Tibial nerve (tissue), 4 donors: ENCODE data around the gene CLCNKA. TPM values are rescaled to one million over a fixed set of nuclear protein-coding genes. Genes with fewer than 3 reads are reported as not detected.

Experiments used
- DNase-seq, 2 donors: peaks; one replicate each; pipeline ENCODE4 v3.0.0-alpha.2; 2019; ENCODE audit warnings: low spot score in 2 of 2
- H3K27ac ChIP-seq, 4 donors: fragments of 200-600 bp; sonication (generic) in 3 of 4; one replicate each; pipeline ENCODE4 v1.5.1; 2017 to 2019; ENCODE audit warnings: mild to moderate bottlenecking in 1 of 4
- H3K27me3 ChIP-seq, 2 donors: fragments of 200-600 bp; sonication (generic) in 1 of 2; one replicate each; pipeline versions ENCODE4 v1.5.1 to v1.6.0; 2017 to 2019
- H3K36me3 ChIP-seq, 3 donors: fragments of 200-600 bp; sonication (generic); one replicate each; pipeline ENCODE4 v1.5.1; 2018 to 2019
- H3K4me1 ChIP-seq, 4 donors: fragments of 200-600 bp; sonication (generic) in 3 of 4; one replicate each; pipeline ENCODE4 v1.5.1; 2017 to 2019
- H3K4me3 ChIP-seq, 4 donors: fragments of 200-600 bp; sonication (generic) in 3 of 4; one replicate each; pipeline ENCODE4 v1.5.1; 2017 to 2019; ENCODE audit warnings: mild to moderate bottlenecking in 1 of 4, moderate library complexity in 1 of 4
- H3K9me3 ChIP-seq, 4 donors: fragments of 200-600 bp; sonication (generic) in 3 of 4; one replicate each; pipeline ENCODE4 v1.5.1; 2017 to 2019
- CTCF ChIP-seq, 5 experiments: fragments of 200-600 bp in 3 of 5; fragments of 450-650 bp in 2 of 5; sonication (generic) in 3 of 5; IDR thresholded peaks; one replicate each; pipeline ENCODE4 v1.5.1; 2016 to 2019; ENCODE audit warnings: antibody characterized with exemption in 5 of 5, mild to moderate bottlenecking in 3 of 5, moderate library complexity in 2 of 5
- EP300 ChIP-seq, 2 donors: sonication (generic); formaldehyde crosslinking; IDR thresholded peaks; one replicate each; pipeline ENCODE4 v1.6.1; 2017; ENCODE audit warnings: antibody characterized with exemption in 2 of 2, mild to moderate bottlenecking in 1 of 2
- POLR2A ChIP-seq, 2 donors: fragments of 450-650 bp; IDR thresholded peaks; one replicate each; pipeline ENCODE4 v1.6.1; 2017; ENCODE audit warnings: antibody characterized with exemption in 2 of 2, mild to moderate bottlenecking in 2 of 2, moderate library complexity in 2 of 2
- WGBS, 2 donors: methylation state at CpG; one replicate each; pipeline ENCODE4 v1.1.5; 2018; 5-methylcytosine and 5-hydroxymethylcytosine counted together
- total RNA-seq, 4 donors: library from RNA; depleted of rRNA; stranded (reverse); fragments of >200 nt; gene quantifications; one replicate each; pipeline ENCODE4 v1.1.0, GENCODE V29; 2016

Gene CLCNKA
- total RNA-seq, 4 donors from 2014 or later = not detected

DNA sequence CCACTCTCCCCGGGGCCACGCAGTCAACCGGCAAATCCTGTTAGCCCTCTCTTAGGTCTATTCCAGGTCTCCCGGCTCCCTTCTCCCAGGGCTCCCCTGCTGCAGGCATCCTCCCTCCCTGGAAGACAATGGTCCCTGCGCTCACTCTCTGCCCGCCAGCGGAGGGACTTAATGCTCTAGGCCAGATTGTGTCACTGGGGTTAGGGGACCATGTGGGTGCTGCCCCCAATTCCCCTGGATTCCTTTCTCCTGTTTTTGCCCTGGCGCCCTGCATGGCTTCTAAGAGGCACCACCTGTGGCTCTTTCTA lies 43.4 kb downstream of the CLCNKA start:
- no peak overlapping the region for H3K27ac ChIP-seq
- no peak for TF ChIP-seq POLR2A (IDR thresholded peaks at IDR 0.05)
- TF ChIP-seq CTCF (IDR thresholded peaks at IDR 0.05) = no peak
- no peak for TF ChIP-seq EP300 (IDR thresholded peaks at IDR 0.05)
- peaks cover 0 to 14% (median 2%) of the 10 kb centered on the region in 4 donors for H3K4me1 ChIP-seq
- no peaks in the 10 kb centered on the region for H3K27me3 ChIP-seq
- WGBS, 2 donors = 71 to 73% methylated on average over 8 of the region's 8 CpGs
- no peaks in the 10 kb centered on the region for H3K36me3 ChIP-seq
- H3K9me3 ChIP-seq = no peaks in the 10 kb centered on the region
- H3K4me3 ChIP-seq = no peak overlapping the region
- DNase-seq = no peak

- H3K27me3 ChIP-seq = no peaks in the 10 kb centered on the region
- peaks cover 0 to 14% (median 2%) of the 10 kb centered on the region in 4 donors for H3K4me1 ChIP-seq
- no peak overlapping the region for H3K27ac ChIP-seq
- 55 to 73% methylated on average over 1 to 4 of the region's 4 CpGs for WGBS, 2 donors
- H3K4me3 ChIP-seq = no peak overlapping the region
- H3K36me3 ChIP-seq = no peaks in the 10 kb centered on the region
- H3K9me3 ChIP-seq = no peaks in the 10 kb centered on the region
- no peak for DNase-seq
- no peak for TF ChIP-seq EP300 (IDR thresholded peaks at IDR 0.05)
- no peak for TF ChIP-seq CTCF (IDR thresholded peaks at IDR 0.05)
- no peak for TF ChIP-seq POLR2A (IDR thresholded peaks at IDR 0.05)
Observed at GRCh38 chr1:16066245-16066644, 44.4 kb downstream of the CLCNKA start.

DNA sequence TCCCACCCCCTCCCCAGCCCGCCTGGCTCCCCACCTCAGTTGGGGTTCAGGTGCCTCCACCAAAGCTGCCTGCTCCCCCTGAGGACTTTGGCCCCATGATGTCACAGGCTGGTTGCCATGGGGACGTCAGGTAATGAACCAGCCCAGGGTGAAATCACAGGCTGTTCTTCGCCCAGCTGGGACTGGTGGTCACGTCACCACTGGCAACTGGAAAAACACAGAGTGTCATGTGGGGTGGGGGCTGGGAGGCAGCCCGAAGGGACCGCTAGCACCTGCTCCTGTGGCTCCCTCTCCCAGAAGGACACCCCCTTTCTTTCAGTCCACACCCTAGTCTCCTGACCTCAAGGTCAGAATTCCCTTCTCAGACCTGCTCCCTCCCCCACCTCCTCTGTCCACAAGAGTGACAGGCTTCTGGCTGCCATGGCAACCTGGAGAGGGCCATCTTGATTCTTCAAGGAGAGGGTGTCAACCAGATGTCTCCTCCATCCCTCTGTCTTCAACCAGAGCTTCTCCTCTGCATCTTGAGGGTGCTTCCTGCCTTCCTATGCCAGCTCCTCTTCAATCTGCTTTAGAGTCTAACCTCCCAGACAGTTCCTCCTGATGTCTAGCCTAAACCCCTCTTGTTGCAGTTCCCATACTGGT lies 45.4 kb downstream of the CLCNKA start:
- Histone ChIP-seq H3K4me3 (no peak overlapping the region), H3K4me1 (peaks cover 0 to 14% (median 2%) of the 10 kb centered on the region in 4 donors), H3K27ac (no peak overlapping the region), H3K36me3 (no peaks in the 10 kb centered on the region), H3K9me3 (no peaks in the 10 kb centered on the region), H3K27me3 (no peaks in the 10 kb centered on the region)
- DNase-seq = no peak
- 64 to 72% methylated on average over 5 to 6 of the region's 6 CpGs for WGBS, 2 donors
- no peak for TF ChIP-seq CTCF (IDR thresholded peaks at IDR 0.05)
- no peak for TF ChIP-seq POLR2A (IDR thresholded peaks at IDR 0.05)
- TF ChIP-seq EP300 (IDR thresholded peaks at IDR 0.05) = no peak

DNA sequence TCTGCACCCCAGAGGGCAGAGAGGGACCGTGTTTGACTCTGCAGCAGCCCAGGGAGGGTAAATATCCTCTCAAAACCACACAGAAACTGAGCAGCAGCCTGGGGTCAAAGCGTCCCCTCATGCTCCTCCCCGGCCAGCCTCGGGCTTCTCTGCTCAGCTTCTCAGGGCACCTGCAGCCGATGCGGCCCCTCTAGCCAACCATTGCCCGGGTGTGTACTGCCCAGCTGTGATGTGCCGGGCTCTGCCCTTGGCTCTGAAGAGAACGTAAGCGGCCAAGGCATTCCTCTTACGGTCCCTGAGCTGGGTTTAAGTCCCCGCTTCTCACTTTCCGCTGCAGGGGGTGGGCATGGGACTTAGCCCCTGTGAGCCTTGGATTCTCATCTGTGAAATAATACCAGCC lies 46.1 kb downstream of the CLCNKA start:
- Histone ChIP-seq H3K27ac (no peak overlapping the region), H3K4me1 (peaks cover 0 to 16% (median 2%) of the 10 kb centered on the region in 4 donors), H3K36me3 (no peaks in the 10 kb centered on the region), H3K9me3 (no peaks in the 10 kb centered on the region), H3K4me3 (no peak overlapping the region), H3K27me3 (peaks cover 0 to 2% of the 10 kb centered on the region in 2 donors)
- DNase-seq = no peak
- TF ChIP-seq CTCF (IDR thresholded peaks at IDR 0.05) (no peak), POLR2A (IDR thresholded peaks at IDR 0.05) (no peak), EP300 (IDR thresholded peaks at IDR 0.05) (no peak)
- 53 to 65% methylated on average over 2 to 13 of the region's 13 CpGs for WGBS, 2 donors

- H3K9me3 ChIP-seq = no peaks in the 10 kb centered on the region
- WGBS, 2 donors = 57 to 63% methylated on average over 11 of the region's 11 CpGs
- no peak for DNase-seq
- H3K27me3 ChIP-seq = peaks cover 0 to 4% of the 10 kb centered on the region in 2 donors
- H3K4me1 ChIP-seq = peaks cover 0 to 20% (median 4%) of the 10 kb centered on the region in 4 donors
- H3K36me3 ChIP-seq = no peaks in the 10 kb centered on the region
- no peak overlapping the region for H3K4me3 ChIP-seq
- no peak overlapping the region for H3K27ac ChIP-seq
- TF ChIP-seq CTCF (IDR thresholded peaks at IDR 0.05) (no peak), EP300 (IDR thresholded peaks at IDR 0.05) (no peak), POLR2A (IDR thresholded peaks at IDR 0.05) (no peak)
Observed at GRCh38 chr1:16068356-16069270, 46.8 kb downstream of the CLCNKA start.
